CD14-positive monocyte (primary cell): ENCODE measurements around the gene TMTC1. TPM values are rescaled to one million over a fixed set of nuclear protein-coding genes. Genes with fewer than 3 reads are reported as not detected.

Experiments used
- DNase-seq, 3 donors: peaks; one replicate each; pipeline ENCODE4 v3.0.0-alpha.2; 2011 to 2022
- H2AFZ ChIP-seq: 2 replicates; pipeline ENCODE4 v1.6.0; 2012; ENCODE audit warnings: mild to moderate bottlenecking, low read depth, low read length, inconsistent platforms; ENCODE audit not compliant: insufficient read depth, poor library complexity, severe bottlenecking
- H3K27ac ChIP-seq, 2 donors: 1 replicate in 1 of 2; 2 replicates in 1 of 2; pipeline ENCODE4 v1.5.1; 2012 to 2013; ENCODE audit warnings: low read length in 2 of 2, control low read depth in 1 of 2, inconsistent platforms in 1 of 2, low read depth in 1 of 2, mild to moderate bottlenecking in 1 of 2
- H3K27me3 ChIP-seq, 2 donors: one replicate each; pipeline versions ENCODE4 v1.6.0 to v1.6.1; 2011 to 2013; ENCODE audit warnings: low read length in 2 of 2; ENCODE audit not compliant: control insufficient read depth in 2 of 2, insufficient read depth in 2 of 2
- H3K36me3 ChIP-seq, 2 donors: replicated peaks in 1 of 2; 1 replicate in 1 of 2; 2 replicates in 1 of 2; pipeline versions ENCODE4 v1.5.1 to v1.6.1; 2012 to 2013; ENCODE audit warnings: low read length in 2 of 2, control low read depth in 1 of 2, inconsistent platforms in 1 of 2, mild to moderate bottlenecking in 1 of 2; ENCODE audit not compliant: insufficient read depth in 2 of 2, control insufficient read depth in 1 of 2
- H3K4me1 ChIP-seq, 2 donors: 1 replicate in 1 of 2; 2 replicates in 1 of 2; pipeline versions ENCODE4 v1.5.1 to v1.6.1; 2012 to 2013; ENCODE audit warnings: low read length in 2 of 2, control low read depth in 1 of 2, inconsistent platforms in 1 of 2, mild to moderate bottlenecking in 1 of 2, moderate library complexity in 1 of 2; ENCODE audit not compliant: insufficient read depth in 2 of 2, control insufficient read depth in 1 of 2
- H3K4me2 ChIP-seq: replicated peaks from 2 replicates; pipeline ENCODE3; 2012; ENCODE audit warnings: low read length, moderate library complexity, mild to moderate bottlenecking; ENCODE audit not compliant: poor library complexity, severe bottlenecking; ENCODE audit errors: extremely low read depth
- H3K4me3 ChIP-seq, 3 experiments: fragments of 200-600 bp in 1 of 3; sonication (generic) in 1 of 3; replicated peaks in 1 of 3; 1 replicate in 2 of 3; 2 replicates in 1 of 3; pipeline ENCODE4 v1.5.1; 2011 to 2013; ENCODE audit warnings: low read length in 3 of 3, mild to moderate bottlenecking in 3 of 3, control low read depth in 2 of 3, low read depth in 2 of 3, inconsistent platforms in 1 of 3, moderate library complexity in 1 of 3
- H3K79me2 ChIP-seq: 2 replicates; pipeline ENCODE4 v1.6.0; 2012; ENCODE audit warnings: mild to moderate bottlenecking, control low read depth, inconsistent platforms, low read length, moderate library complexity; ENCODE audit not compliant: insufficient read depth
- H3K9ac ChIP-seq: 2 replicates; pipeline ENCODE4 v1.6.0; 2017; ENCODE audit warnings: low read length, mild to moderate bottlenecking; ENCODE audit not compliant: insufficient read depth, poor library complexity, severe bottlenecking
- H3K9me3 ChIP-seq, 2 donors: replicated peaks in 1 of 2; 1 replicate in 1 of 2; 2 replicates in 1 of 2; pipeline versions ENCODE4 v1.5.1 to v1.6.1; 2012 to 2013; ENCODE audit warnings: low read length in 2 of 2, control low read depth in 1 of 2; ENCODE audit not compliant: control insufficient read depth in 1 of 2, insufficient read depth in 1 of 2
- H4K20me1 ChIP-seq: 2 replicates; pipeline ENCODE4 v1.6.0; 2012; ENCODE audit warnings: mild to moderate bottlenecking, low read length, control low read depth, moderate library complexity; ENCODE audit not compliant: insufficient read depth
- H3K27ac Mint-ChIP-seq, 7 donors: one replicate each; pipeline ENCODE4 v1.8.0; 2020; ENCODE audit warnings: mild to moderate bottlenecking in 7 of 7, mixed read lengths in 7 of 7, moderate library complexity in 6 of 7, inconsistent platforms in 2 of 7
- H3K27me3 Mint-ChIP-seq, 3 donors: one replicate each; pipeline ENCODE4 v1.8.0; 2021 to 2022; ENCODE audit warnings: low read depth in 3 of 3, mild to moderate bottlenecking in 3 of 3, mixed read lengths in 3 of 3, moderate library complexity in 3 of 3, inconsistent platforms in 1 of 3
- H3K36me3 Mint-ChIP-seq, 2 donors: one replicate each; pipeline ENCODE4 v1.8.0; 2020; ENCODE audit warnings: mixed read lengths in 2 of 2, inconsistent platforms in 1 of 2, mild to moderate bottlenecking in 1 of 2
- H3K4me1 Mint-ChIP-seq: one replicate; pipeline ENCODE4 v1.8.0; 2020; ENCODE audit warnings: mild to moderate bottlenecking, mixed read lengths
- H3K4me3 Mint-ChIP-seq, 2 donors: one replicate each; pipeline ENCODE4 v1.8.0; 2020; ENCODE audit warnings: mild to moderate bottlenecking in 2 of 2, mixed read lengths in 2 of 2, moderate library complexity in 1 of 2
- H3K9me3 Mint-ChIP-seq, 7 donors: one replicate each; pipeline ENCODE4 v1.8.0; 2020 to 2022; ENCODE audit warnings: mixed read lengths in 7 of 7, mild to moderate bottlenecking in 6 of 7, moderate library complexity in 6 of 7, inconsistent platforms in 2 of 7
- CTCF ChIP-seq: fragments of 200-600 bp; IDR thresholded peaks from one replicate; pipeline ENCODE4 v1.8.0; 2022; ENCODE audit warnings: antibody characterized with exemption, mild to moderate bottlenecking
- WGBS: methylation state at CpG from one replicate; pipeline ENCODE4 v1.1.5; 2013; ENCODE audit warnings: missing lambda C conversion rate; ENCODE audit not compliant: insufficient coverage; 5-methylcytosine and 5-hydroxymethylcytosine counted together
- intact Hi-C, 2 donors: fragments of 100-400 bp; cut with micrococcal nuclease; formaldehyde crosslinking; loops; one replicate each; pipeline versions ENCODE4 v1.15.0 to v1.15.1; 2023
- polyA plus RNA-seq, 3 donors: library from polyadenylated mRNA; depleted of rRNA in 1 of 3; unstranded in 2 of 3; stranded (reverse) in 1 of 3; fragments of 300-500 nt in 2 of 3; fragments of >200 nt in 1 of 3; fragmentation: Illumina TruSeq in 2 of 3; gene quantifications; 1 replicate in 2 of 3; 2 replicates in 1 of 3; pipeline ENCODE4 v1.2.3, GENCODE V29; 2012 to 2021

Gene TMTC1
- polyA plus RNA-seq, 3 donors = 0.57 to 5.6 (median 2.1) TPM

- intact Hi-C loops = no loop called here
- DNase-seq = no peak
- Histone ChIP-seq H3K36me3 (no peaks in the 10 kb centered on the region), H3K27ac (no peak overlapping the region), H2AFZ (no peak overlapping the region), H3K9me3 (no peaks in the 10 kb centered on the region), H3K27me3 (no peaks in the 10 kb centered on the region), H4K20me1 (no peaks in the 10 kb centered on the region), H3K79me2 (no peaks in the 10 kb centered on the region), H3K4me2 (no peak overlapping the region), H3K4me1 (peaks cover 0 to 5% of the 10 kb centered on the region in 2 donors), H3K9ac (no peak overlapping the region), H3K4me3 (no peak overlapping the region)
- H3K36me3 Mint-ChIP-seq = peaks cover 0 to 12% of the 10 kb centered on the region in 2 donors
- no CpG with 5 or more reads among the region's 1 CpG for WGBS
- H3K4me1 Mint-ChIP-seq = peaks cover 14% of the 10 kb centered on the region
- H3K27ac Mint-ChIP-seq = no peak overlapping the region
- H3K4me3 Mint-ChIP-seq = no peak overlapping the region
- H3K27me3 Mint-ChIP-seq = peaks cover 0 to 5% (median 2%) of the 10 kb centered on the region in 3 donors
- H3K9me3 Mint-ChIP-seq = peaks cover 0 to 2% (median 0%) of the 10 kb centered on the region in 7 donors
- no peak for TF ChIP-seq CTCF
These were observed 66.1 kb downstream of the TMTC1 start for GRCh38 chr12:29717540-29718100.

- Mint-ChIP-seq H3K27ac (no peak overlapping the region), H3K36me3 (peaks cover 0 to 5% of the 10 kb centered on the region in 2 donors), H3K27me3 (peaks cover 0 to 2% (median 2%) of the 10 kb centered on the region in 3 donors), H3K9me3 (peaks cover 0 to 2% (median 0%) of the 10 kb centered on the region in 7 donors), H3K4me3 (no peak overlapping the region), H3K4me1 (peaks cover 15% of the 10 kb centered on the region)
- no peak for DNase-seq
- H3K27me3 ChIP-seq = no peaks in the 10 kb centered on the region
- H3K9me3 ChIP-seq = no peaks in the 10 kb centered on the region
- TF ChIP-seq CTCF = no peak
- H3K36me3 ChIP-seq = no peaks in the 10 kb centered on the region
- no peak overlapping the region for H3K4me3 ChIP-seq
- H3K27ac ChIP-seq = no peak overlapping the region
- H3K4me2 ChIP-seq = no peak overlapping the region
- intact Hi-C loops = no loop called here
- no peak overlapping the region for H3K9ac ChIP-seq
- no peaks in the 10 kb centered on the region for H3K79me2 ChIP-seq
- no peaks in the 10 kb centered on the region for H4K20me1 ChIP-seq
- no peak overlapping the region for H2AFZ ChIP-seq
- H3K4me1 ChIP-seq = peaks cover 0 to 5% of the 10 kb centered on the region in 2 donors
These were observed 68.8 kb downstream of the TMTC1 start for GRCh38 chr12:29714966-29715365.
